ENCODE results near the gene ZFPM1. TPM values are rescaled to one million over a fixed set of nuclear protein-coding genes. Genes with fewer than 3 reads are reported as not detected.

Gene ZFPM1
- total and polyA plus RNA-seq, 2 of the 8 experiments (the other 6 are each of a cell fraction or from before 2014, with no cell fraction given), result 0.74 to 4.8 TPM

DNA sequence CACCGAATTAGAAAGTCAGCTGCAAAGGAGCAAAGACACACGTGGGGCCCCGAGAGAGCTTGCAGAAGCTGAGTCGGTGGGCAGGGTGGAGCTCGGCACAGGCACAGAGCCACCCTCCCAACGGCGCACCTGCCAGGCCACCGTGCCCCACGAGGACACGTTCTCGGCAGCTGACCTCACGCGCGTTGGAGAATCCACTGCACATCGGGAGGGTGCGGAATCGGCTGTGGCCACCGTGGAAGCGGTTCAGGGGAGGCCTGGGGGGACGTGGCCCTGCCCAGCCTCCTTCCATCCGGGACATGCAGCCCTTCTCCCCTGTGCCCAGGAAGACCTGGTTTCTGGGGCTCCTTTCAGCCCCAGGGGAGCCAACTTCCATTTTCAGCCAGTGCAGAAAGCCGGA is 20.9 kb upstream of the ZFPM1 start:
- H2AK5ac ChIP-seq (ENCODE audit: low read depth, low read length), result no peak overlapping the region
- H2BK20ac ChIP-seq (ENCODE audit: low read length), result no peak overlapping the region
- no peak overlapping the region for H3K4me3 ChIP-seq (ENCODE audit: extremely low read depth in 1 of 4, insufficient read depth in 2 of 4, low read depth in 3 of 4, low read length in 4 of 4)
- no peaks in the 10 kb centered on the region for H4K20me1 ChIP-seq (replicated peaks in 1 of 2; ENCODE audit: control insufficient read depth in 1 of 2, insufficient read depth in 2 of 2, low read length in 2 of 2)
- H4K5ac ChIP-seq (ENCODE audit: insufficient read length, low read depth, low read length), result no peak overlapping the region
- no peak for FAIRE-seq
- TF ChIP-seq CEBPB (IDR thresholded peaks at IDR 0.05; ENCODE audit: low read depth, low read length) (no peak), TEAD4 (IDR thresholded peaks at IDR 0.05; ENCODE audit: low read depth, low read length) (no peak), PHF8 (conservative IDR thresholded peaks at IDR 0.05; ENCODE audit: low read depth, low read length) (no peak), CTBP2 (IDR thresholded peaks at IDR 0.05; ENCODE audit: borderline replicate concordance, insufficient read depth, insufficient read length, low read length) (no peak), CHD2 (IDR thresholded peaks at IDR 0.05; ENCODE audit: low read length) (no peak)
- H3K27ac ChIP-seq (ENCODE audit: low read depth, low read length), result no peak overlapping the region
- no peaks in the 10 kb centered on the region for H3K79me1 ChIP-seq (ENCODE audit: low read depth, low read length)
- ChIA-PET POLR2A (ENCODE audit: partially characterized antibody) (no interaction called here), CTCF (ENCODE audit: partially characterized antibody) (interaction anchor here (0.9 to 2.3 kb wide), 3 partner anchors 11 to 73 kb away, joined by 3 to 4 read pairs (median 3); no protein-coding TSS in a partner anchor)
- no peak overlapping the region for H2BK12ac ChIP-seq (ENCODE audit: low read depth, low read length)
- peaks cover 0 to 5% (median 2%) of the 10 kb centered on the region in 4 experiments; a peak in 2 of 7 replicates for H3K4me1 ChIP-seq (replicated peaks in 1 of 4; ENCODE audit: control insufficient read depth in 3 of 4, insufficient read depth in 4 of 4, low read length in 3 of 4)
- no peaks in the 10 kb centered on the region; a peak in 1 of 4 replicates for H3K9me3 ChIP-seq (ENCODE audit: insufficient read depth in 2 of 2, low read depth in 1 of 2, low read length in 1 of 2)
- H3K4me2 ChIP-seq (ENCODE audit: insufficient read depth in 1 of 2, low read depth in 2 of 2, low read length in 2 of 2), result no peak overlapping the region
- H3K79me2 ChIP-seq (ENCODE audit: control insufficient read depth in 1 of 2, insufficient read depth in 2 of 2, low read length in 2 of 2), result no peaks in the 10 kb centered on the region
- no peak overlapping the region for H3K56ac ChIP-seq (replicated peaks; ENCODE audit: insufficient read length, low read depth, low read length)
- H3K14ac ChIP-seq (ENCODE audit: insufficient read length), result no peak overlapping the region
- no peaks in the 10 kb centered on the region for H3K36me3 ChIP-seq (ENCODE audit: control insufficient read depth in 2 of 4, insufficient read depth in 4 of 4, low read length in 3 of 4)
- H4K91ac ChIP-seq (replicated peaks; ENCODE audit: insufficient read length, low read length), result peak overlapping the region; percentile 32
- no peak overlapping the region for H4K8ac ChIP-seq (ENCODE audit: extremely low read depth, insufficient read depth, low read length)
- H3K4ac ChIP-seq (replicated peaks; ENCODE audit: insufficient read length, low read depth, low read length), result no peak overlapping the region
- H2BK120ac ChIP-seq (replicated peaks; ENCODE audit: low read depth, low read length), result no peak overlapping the region
- H3K18ac ChIP-seq (ENCODE audit: extremely low read depth, low read length), result no peak overlapping the region
- H3K9ac ChIP-seq (replicated peaks in 1 of 4; ENCODE audit: extremely low read depth in 1 of 4, low read depth in 3 of 4, low read length in 3 of 4), result no peak overlapping the region
- peaks cover 0 to 24% (median 16%) of the 10 kb centered on the region in 4 experiments; a peak in 5 of 7 replicates for H3K27me3 ChIP-seq (replicated peaks in 1 of 4; ENCODE audit: control insufficient read depth in 3 of 4, extremely low read depth in 1 of 4, insufficient read depth in 3 of 4, low read length in 3 of 4)
- H2BK5ac ChIP-seq (ENCODE audit: low read depth, low read length), result no peak overlapping the region
- no peak overlapping the region for H2AFZ ChIP-seq (ENCODE audit: low read length)
- 87% methylated on average over 21 of the region's 22 CpGs; no CpG with 5 or more reads in 1 of the 2 experiments for WGBS, 2 experiments (ENCODE audit: extremely low coverage in 1 of 2, insufficient coverage in 1 of 2, insufficient read length in 1 of 2, insufficient replicate concordance in 2 of 2, low coverage in 1 of 2, low lambda C conversion rate in 2 of 2, missing lambda C conversion rate in 1 of 2)
- H3K23me2 ChIP-seq (ENCODE audit: low read depth, low read length), result no peaks in the 10 kb centered on the region
- H2BK15ac ChIP-seq (ENCODE audit: low read length), result no peak overlapping the region
- H3K23ac ChIP-seq (ENCODE audit: insufficient read length), result no peak overlapping the region
- DNase-seq (ENCODE audit: low read depth in 1 of 2, low spot score in 2 of 2), result no peak
